ENCODE data around the gene GSE1.

Gene GSE1

GRCh38 chr16:85592700-85593493, 20.2 kb upstream of the GSE1 start:
- DNase-seq (ENCODE audit: low spot score) = no peak
- Histone ChIP-seq H3K27ac (no peak overlapping the region), H3K4me3 (no peak overlapping the region)
- TF ChIP-seq CTCF (IDR thresholded peaks at IDR 0.05) = no peak

GRCh38 chr16:85593494-85594221, 19.5 kb upstream of the GSE1 start:
- no peak overlapping the region for H3K4me3 ChIP-seq
- DNase-seq (ENCODE audit: low spot score) = no peak
- TF ChIP-seq CTCF (IDR thresholded peaks at IDR 0.05) = no peak
- no peak overlapping the region for H3K27ac ChIP-seq

- no peak for TF ChIP-seq CTCF (IDR thresholded peaks at IDR 0.05)
- Histone ChIP-seq H3K27ac (no peak overlapping the region), H3K4me3 (no peak overlapping the region)
- DNase-seq (ENCODE audit: low spot score) = no peak
These were observed 18.7 kb upstream of the GSE1 start for GRCh38 chr16:85594273-85594977.

GRCh38 chr16:85594978-85595661, 18.0 kb upstream of the GSE1 start:
- DNase-seq (ENCODE audit: low spot score) = no peak
- Histone ChIP-seq H3K27ac (no peak overlapping the region), H3K4me3 (no peak overlapping the region)
- no peak for TF ChIP-seq CTCF (IDR thresholded peaks at IDR 0.05)

- no peak overlapping the region for H3K27ac ChIP-seq
These were observed 17.2 kb upstream of the GSE1 start for GRCh38 chr16:85595812-85596502.

More at GRCh38 chr16:85595812-85596502, 17.2 kb upstream of the GSE1 start:
- H3K4me3 ChIP-seq = no peak overlapping the region
- no peak for DNase-seq (ENCODE audit: low spot score)
- no peak for TF ChIP-seq CTCF (IDR thresholded peaks at IDR 0.05)

Measured in coronary artery (tissue), 2 donors.